AG10803 (cell line): ENCODE measurements around the gene TMCC1.
"Not testable (repeated sequence)": the region's sequence is repeated elsewhere in the genome, so short reads cannot be mapped to it uniquely, and the experiment has no call there.

ENCODE experiments used
- DNase-seq: peaks from one replicate; pipeline ENCODE4 v3.0.0; 2010; ENCODE audit warnings: low read depth
- H3K4me3 ChIP-seq: 2 replicates; pipeline ENCODE4 v1.5.1; 2011; ENCODE audit warnings: mild to moderate bottlenecking, low read length, control low read depth
- TF ChIP-seq, protein P1 (sequence below): conservative IDR thresholded peaks from 2 replicates; pipeline ENCODE4 v1.5.1; 2011; ENCODE audit warnings: mild to moderate bottlenecking, low read length, control low read depth, inconsistent platforms

The TMCC1 gene

DNA sequence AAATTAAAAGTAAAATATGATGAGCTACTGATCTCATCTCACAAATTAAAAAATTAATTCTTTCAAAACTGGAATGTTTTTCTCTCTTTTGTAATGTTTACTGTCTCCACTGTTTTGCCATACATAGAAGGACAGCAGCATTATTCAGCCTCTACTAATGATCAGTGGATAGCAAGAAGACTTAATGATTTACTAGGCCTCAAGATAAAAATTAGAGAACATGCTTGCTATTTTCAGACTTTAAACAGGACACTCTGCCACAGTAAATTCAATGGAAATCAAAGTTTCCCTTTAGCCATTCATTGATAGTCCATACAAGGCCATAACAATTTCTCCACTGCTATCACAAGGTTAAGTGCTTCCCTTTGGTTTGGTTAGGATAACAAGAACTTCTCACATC lies 129.4 kb downstream of the TMCC1 start:
- H3K4me3 ChIP-seq, result no peak overlapping the region
- TF ChIP-seq, protein P1, sequence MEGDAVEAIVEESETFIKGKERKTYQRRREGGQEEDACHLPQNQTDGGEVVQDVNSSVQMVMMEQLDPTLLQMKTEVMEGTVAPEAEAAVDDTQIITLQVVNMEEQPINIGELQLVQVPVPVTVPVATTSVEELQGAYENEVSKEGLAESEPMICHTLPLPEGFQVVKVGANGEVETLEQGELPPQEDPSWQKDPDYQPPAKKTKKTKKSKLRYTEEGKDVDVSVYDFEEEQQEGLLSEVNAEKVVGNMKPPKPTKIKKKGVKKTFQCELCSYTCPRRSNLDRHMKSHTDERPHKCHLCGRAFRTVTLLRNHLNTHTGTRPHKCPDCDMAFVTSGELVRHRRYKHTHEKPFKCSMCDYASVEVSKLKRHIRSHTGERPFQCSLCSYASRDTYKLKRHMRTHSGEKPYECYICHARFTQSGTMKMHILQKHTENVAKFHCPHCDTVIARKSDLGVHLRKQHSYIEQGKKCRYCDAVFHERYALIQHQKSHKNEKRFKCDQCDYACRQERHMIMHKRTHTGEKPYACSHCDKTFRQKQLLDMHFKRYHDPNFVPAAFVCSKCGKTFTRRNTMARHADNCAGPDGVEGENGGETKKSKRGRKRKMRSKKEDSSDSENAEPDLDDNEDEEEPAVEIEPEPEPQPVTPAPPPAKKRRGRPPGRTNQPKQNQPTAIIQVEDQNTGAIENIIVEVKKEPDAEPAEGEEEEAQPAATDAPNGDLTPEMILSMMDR, result no peak
- no peak for DNase-seq

DNA sequence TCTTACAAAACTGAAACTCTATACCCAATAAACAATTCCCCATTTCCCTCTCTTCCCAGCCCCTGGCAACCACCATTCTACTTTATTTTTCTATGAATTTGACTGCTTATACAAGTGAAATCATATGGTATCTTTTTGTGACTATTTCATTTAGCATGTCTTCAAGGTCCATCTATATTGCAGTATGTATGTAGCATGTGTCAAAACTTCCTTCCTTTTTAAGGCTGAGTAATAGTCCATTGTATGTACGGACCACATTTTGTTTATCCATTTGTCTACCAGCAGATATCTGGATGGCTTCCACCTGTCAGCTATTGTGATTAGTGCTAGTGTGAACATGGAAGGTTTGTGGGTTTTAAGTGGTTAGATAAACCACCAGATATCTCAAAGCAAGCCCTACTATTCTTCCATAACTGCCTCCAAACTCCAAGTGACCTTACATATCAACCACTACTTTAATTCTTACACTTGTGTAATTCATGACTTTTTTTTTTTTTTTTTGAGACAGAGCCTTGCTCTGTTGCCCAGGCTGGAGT lies 134.7 kb downstream of the TMCC1 start:
- H3K4me3 ChIP-seq, result no peak overlapping the region
- TF ChIP-seq, protein P1, result no peak
- no peak for DNase-seq

- DNase-seq, result no peak
- no peak overlapping the region for H3K4me3 ChIP-seq
- TF ChIP-seq, protein P1, result no peak
These were observed 135.2 kb downstream of the TMCC1 start for GRCh38 chr3:129758306-129758705.

- peak; percentile 83 for DNase-seq
- TF ChIP-seq, protein P1, result no peak
- H3K4me3 ChIP-seq, result no peak overlapping the region
These were observed 136.6 kb downstream of the TMCC1 start for GRCh38 chr3:129756871-129757270.

DNA sequence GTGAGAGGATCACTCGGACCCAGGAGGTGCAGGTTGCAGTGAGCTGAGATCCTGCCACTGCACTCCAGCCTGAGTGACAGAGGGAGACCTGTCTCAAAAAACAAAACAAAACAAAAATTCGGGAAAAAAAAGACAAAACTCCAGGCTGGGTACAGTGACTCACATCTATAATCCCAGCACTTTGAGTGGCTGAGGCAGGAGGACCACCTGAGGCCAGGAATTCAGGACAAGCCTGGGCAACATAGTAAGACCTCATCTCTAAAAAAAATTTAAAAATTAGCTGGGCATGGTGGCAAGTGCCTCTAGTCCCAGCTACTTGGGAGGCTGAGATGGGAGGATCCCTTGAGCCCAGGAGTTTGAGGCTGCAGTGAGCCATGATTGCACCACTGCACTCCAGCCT lies 142.4 kb downstream of the TMCC1 start:
- not testable (repeated sequence) for H3K4me3 ChIP-seq, DNase-seq

- DNase-seq, result no peak
- no peak overlapping the region for H3K4me3 ChIP-seq
- TF ChIP-seq, protein P1, result no peak
These were observed 143.8 kb downstream of the TMCC1 start for GRCh38 chr3:129749692-129750091.

DNA sequence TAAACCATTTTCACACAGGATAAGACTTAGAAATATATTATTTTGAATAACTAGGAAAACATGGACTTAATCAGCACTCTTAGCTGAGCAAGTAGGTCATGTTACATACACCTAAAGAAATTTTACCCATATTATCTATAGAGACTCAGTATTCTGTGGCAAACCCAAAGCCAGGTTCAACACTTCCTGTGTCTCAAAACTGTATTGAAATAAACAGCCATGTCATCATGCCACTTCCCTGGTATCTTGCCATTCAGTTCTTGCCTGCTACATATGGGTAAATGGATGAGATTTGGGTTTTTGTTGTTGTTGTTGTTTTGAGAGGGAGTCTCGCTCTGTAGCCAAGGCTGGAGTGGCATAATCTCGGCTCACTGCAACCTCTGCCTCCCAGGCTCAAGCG lies 145.5 kb downstream of the TMCC1 start:
- TF ChIP-seq, protein P1, result no peak
- no peak for DNase-seq
- H3K4me3 ChIP-seq, result no peak overlapping the region

DNA sequence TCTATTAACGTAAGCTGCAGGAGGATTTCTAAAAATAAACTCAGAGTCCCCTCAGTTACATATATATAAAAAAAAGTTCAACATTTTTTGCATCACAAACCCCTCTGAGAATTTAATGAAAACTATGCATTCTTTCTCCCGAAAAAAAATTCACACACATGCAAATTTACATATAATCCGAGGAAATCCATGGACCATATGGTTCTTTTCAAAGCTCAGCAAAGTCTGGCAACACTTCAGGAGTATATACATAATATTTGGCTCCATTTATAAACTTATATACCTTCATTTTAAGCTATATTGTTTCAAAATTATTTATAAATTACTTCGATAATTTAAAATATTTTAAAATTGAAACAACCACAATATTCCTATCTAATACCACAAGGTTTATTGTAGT lies 146.4 kb downstream of the TMCC1 start:
- TF ChIP-seq, protein P1, result no peak
- DNase-seq, result no peak
- H3K4me3 ChIP-seq, result no peak overlapping the region
